Measurements from ENCODE around the gene SOHLH1. TPM values are rescaled to one million over a fixed set of nuclear protein-coding genes. Genes with fewer than 3 reads are reported as not detected.

The SOHLH1 gene
- total and polyA plus RNA-seq, 2 of the 13 experiments (the other 11 are each of a cell fraction or from before 2014, with no cell fraction given): 0.15 TPM

DNA sequence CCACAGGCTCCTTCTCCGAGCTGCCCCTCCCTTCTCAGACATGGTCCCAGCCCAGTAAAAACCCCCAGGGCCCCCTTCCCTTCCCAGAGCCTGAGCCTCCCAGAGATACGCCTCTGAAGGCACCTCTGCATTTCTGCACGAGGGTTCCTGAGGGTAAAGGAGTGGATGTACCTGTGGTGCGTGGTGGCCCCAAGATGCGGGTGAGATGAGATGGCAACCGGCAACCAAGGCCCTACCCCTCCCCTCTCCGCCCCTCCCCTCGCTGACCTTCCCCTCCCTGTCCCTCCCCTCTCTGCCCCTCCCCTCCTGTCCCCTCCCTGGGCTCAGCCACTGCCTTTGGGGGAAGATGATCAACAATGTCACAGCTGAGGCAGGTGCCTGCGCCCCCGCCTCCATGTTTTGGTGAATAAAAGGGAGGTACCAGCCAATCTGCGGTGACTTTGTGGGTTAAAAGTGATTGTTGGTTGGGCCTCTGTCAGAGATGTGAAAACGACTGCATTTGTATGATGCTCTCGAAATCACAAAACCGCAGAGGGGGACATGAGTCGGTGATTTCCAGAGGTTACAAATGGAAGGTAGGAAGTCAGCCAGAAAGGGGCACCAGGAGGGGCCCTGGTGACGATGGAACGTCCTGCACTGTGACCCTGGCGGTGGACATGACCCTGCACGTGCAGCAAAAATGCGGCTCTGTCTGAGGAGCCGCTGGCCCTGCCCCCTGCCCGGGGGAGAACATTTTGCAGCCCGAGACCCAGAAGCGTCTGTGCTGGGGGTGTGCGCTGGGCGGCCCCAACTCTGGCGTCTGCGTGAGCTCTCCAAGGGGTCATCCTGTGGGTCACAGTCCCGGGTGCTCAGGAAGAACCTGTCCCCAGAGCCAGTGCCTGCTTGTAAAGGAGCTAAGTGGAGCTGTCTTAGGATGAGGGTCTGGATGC is 32.5 kb downstream of the SOHLH1 start (continued):
- TF ChIP-seq, protein P1, sequence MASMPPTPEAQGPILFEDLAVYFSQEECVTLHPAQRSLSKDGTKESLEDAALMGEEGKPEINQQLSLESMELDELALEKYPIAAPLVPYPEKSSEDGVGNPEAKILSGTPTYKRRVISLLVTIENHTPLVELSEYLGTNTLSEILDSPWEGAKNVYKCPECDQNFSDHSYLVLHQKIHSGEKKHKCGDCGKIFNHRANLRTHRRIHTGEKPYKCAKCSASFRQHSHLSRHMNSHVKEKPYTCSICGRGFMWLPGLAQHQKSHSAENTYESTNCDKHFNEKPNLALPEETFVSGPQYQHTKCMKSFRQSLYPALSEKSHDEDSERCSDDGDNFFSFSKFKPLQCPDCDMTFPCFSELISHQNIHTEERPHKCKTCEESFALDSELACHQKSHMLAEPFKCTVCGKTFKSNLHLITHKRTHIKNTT (CRISPR knock-in tag; IDR thresholded peaks at IDR 0.05): no peak
- TF ChIP-seq, protein P2, sequence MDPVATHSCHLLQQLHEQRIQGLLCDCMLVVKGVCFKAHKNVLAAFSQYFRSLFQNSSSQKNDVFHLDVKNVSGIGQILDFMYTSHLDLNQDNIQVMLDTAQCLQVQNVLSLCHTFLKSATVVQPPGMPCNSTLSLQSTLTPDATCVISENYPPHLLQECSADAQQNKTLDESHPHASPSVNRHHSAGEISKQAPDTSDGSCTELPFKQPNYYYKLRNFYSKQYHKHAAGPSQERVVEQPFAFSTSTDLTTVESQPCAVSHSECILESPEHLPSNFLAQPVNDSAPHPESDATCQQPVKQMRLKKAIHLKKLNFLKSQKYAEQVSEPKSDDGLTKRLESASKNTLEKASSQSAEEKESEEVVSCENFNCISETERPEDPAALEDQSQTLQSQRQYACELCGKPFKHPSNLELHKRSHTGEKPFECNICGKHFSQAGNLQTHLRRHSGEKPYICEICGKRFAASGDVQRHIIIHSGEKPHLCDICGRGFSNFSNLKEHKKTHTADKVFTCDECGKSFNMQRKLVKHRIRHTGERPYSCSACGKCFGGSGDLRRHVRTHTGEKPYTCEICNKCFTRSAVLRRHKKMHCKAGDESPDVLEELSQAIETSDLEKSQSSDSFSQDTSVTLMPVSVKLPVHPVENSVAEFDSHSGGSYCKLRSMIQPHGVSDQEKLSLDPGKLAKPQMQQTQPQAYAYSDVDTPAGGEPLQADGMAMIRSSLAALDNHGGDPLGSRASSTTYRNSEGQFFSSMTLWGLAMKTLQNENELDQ (CRISPR knock-in tag; IDR thresholded peaks at IDR 0.05; ENCODE audit: borderline replicate concordance): no peak
- TF ChIP-seq, protein P3, sequence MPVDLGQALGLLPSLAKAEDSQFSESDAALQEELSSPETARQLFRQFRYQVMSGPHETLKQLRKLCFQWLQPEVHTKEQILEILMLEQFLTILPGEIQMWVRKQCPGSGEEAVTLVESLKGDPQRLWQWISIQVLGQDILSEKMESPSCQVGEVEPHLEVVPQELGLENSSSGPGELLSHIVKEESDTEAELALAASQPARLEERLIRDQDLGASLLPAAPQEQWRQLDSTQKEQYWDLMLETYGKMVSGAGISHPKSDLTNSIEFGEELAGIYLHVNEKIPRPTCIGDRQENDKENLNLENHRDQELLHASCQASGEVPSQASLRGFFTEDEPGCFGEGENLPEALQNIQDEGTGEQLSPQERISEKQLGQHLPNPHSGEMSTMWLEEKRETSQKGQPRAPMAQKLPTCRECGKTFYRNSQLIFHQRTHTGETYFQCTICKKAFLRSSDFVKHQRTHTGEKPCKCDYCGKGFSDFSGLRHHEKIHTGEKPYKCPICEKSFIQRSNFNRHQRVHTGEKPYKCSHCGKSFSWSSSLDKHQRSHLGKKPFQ (CRISPR knock-in tag; IDR thresholded peaks at IDR 0.05; ENCODE audit: insufficient replicate concordance): no peak
- TF ChIP-seq ZNF33A (CRISPR knock-in tag; IDR thresholded peaks at IDR 0.05; ENCODE audit: borderline replicate concordance) (no peak), ZNF703 (CRISPR knock-in tag; IDR thresholded peaks at IDR 0.05; ENCODE audit: borderline replicate concordance) (no peak), ZMYM4 (CRISPR knock-in tag; IDR thresholded peaks at IDR 0.05) (no peak), ISX (CRISPR knock-in tag; conservative IDR thresholded peaks at IDR 0.05) (no peak), HOXA5 (CRISPR knock-in tag; IDR thresholded peaks at IDR 0.05) (no peak), SP1 (IDR thresholded peaks at IDR 0.05) (no peak), SP1 (CRISPR knock-in tag; IDR thresholded peaks at IDR 0.05) (no peak)

Measured in HepG2 (cell line).